RPMI8226 (cell line): ENCODE data around the gene CLEC2B.
"Not testable (repeated sequence)": the region's sequence is repeated elsewhere in the genome, so short reads cannot be mapped to it uniquely, and the experiment has no call there.

ENCODE experiments used
- DNase-seq: peaks from one replicate; pipeline ENCODE4 v3.0.0-alpha.2; 2015

Gene CLEC2B

GRCh38 chr12:9869307-9870161 is at the start of gene CLEC2B:
CLEC2B (minus strand) TSS chr12:9869354.
- DNase-seq = peak; percentile 46

GRCh38 chr12:9911708-9912107 is 42.6 kb upstream of the CLEC2B start:
- no peak for DNase-seq

- no peak for DNase-seq
These were observed 41.7 kb upstream of the CLEC2B start for GRCh38 chr12:9910716-9911421.

GRCh38 chr12:9909724-9910123 is 40.6 kb upstream of the CLEC2B start:
- DNase-seq = no peak

GRCh38 chr12:9908350-9908749 is 39.2 kb upstream of the CLEC2B start:
- no peak for DNase-seq

- no peak for DNase-seq
These were observed 38.6 kb upstream of the CLEC2B start for GRCh38 chr12:9907769-9908168.

- DNase-seq = no peak
These were observed 37.7 kb upstream of the CLEC2B start for GRCh38 chr12:9906873-9907272.

GRCh38 chr12:9902539-9903228 is 33.5 kb upstream of the CLEC2B start:
- no peak for DNase-seq

- no peak for DNase-seq
These were observed 31.8 kb upstream of the CLEC2B start for GRCh38 chr12:9900930-9901329.

GRCh38 chr12:9899209-9899608 is 30.1 kb upstream of the CLEC2B start:
- no peak for DNase-seq

- no peak for DNase-seq
These were observed 28.4 kb upstream of the CLEC2B start for GRCh38 chr12:9897535-9897934.

GRCh38 chr12:9895215-9895971 is 26.2 kb upstream of the CLEC2B start:
- no peak for DNase-seq

GRCh38 chr12:9888665-9889273 is 19.6 kb upstream of the CLEC2B start:
- DNase-seq = no peak

GRCh38 chr12:9883175-9883574 is 14.0 kb upstream of the CLEC2B start:
- peak; percentile 9 for DNase-seq

- DNase-seq = no peak
These were observed 12.8 kb upstream of the CLEC2B start for GRCh38 chr12:9881988-9882387.

GRCh38 chr12:9881246-9881645 is 12.1 kb upstream of the CLEC2B start, which contains the start of gene KLRF2:
KLRF2 (plus strand) TSS chr12:9881489; CDS start chr12:9881596, 107 bp downstream.
- no peak for DNase-seq

GRCh38 chr12:9880532-9881078 is 11.5 kb upstream of the CLEC2B start:
- DNase-seq = no peak

GRCh38 chr12:9876120-9876519 is 7.0 kb upstream of the CLEC2B start:
- DNase-seq = not testable (repeated sequence)

GRCh38 chr12:9872742-9873141 is 3.6 kb upstream of the CLEC2B start:
- DNase-seq = no peak

- no peak for DNase-seq
These were observed 3.0 kb upstream of the CLEC2B start for GRCh38 chr12:9872162-9872561.

- no peak for DNase-seq
These were observed 1.2 kb upstream of the CLEC2B start for GRCh38 chr12:9870286-9870866.

- no peak for DNase-seq
These were observed 225 bp downstream of the CLEC2B start for GRCh38 chr12:9868951-9869306.
